NCI-H446 (cell line): ENCODE measurements around the gene IPCEF1.

ENCODE experiments used
- DNase-seq, 2 experiments: peaks; one replicate each; lab custom pipeline; 2025; lab: John Stamatoyannopoulos, UW

Gene IPCEF1

DNA sequence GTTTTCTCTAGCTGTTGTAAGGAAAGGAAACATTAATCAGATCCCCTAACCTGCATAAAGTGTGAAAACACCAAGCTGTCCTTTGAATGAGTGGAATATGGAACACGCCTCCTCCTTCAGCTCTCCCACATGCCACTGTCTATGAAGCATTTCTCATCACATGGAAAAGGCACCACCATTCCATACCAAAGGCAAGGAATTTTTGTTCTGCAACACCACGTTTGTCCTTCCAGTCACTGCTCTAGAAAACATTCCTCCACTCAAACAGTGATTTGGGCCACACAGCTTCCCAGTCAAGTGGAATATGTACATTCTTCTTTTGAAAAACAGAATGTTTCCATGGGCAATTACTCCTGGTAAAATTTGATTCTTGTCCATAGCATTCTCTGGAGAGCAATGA, 197.5 kb downstream of the IPCEF1 start:
- DNase-seq: no peak

DNA sequence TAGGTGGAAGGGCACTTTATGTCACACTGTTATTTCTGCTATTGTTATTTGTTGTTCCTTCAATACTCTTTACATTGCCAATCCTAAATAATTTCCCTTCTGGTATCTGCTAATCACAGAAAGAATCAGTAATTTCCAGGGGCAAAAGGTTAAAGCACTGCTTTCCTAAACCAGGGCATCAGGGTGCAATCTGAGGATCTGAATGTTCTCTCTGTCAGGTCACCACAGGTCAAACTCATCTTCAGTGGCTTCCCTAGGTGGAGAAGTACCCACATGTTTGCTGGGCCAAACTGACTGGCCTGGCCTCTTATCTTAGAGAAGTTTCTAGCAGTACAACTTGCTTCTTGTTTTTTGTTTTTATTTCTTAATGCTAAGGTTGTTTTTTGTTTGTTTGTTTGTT, 198.9 kb downstream of the IPCEF1 start:
- no peak for DNase-seq

DNA sequence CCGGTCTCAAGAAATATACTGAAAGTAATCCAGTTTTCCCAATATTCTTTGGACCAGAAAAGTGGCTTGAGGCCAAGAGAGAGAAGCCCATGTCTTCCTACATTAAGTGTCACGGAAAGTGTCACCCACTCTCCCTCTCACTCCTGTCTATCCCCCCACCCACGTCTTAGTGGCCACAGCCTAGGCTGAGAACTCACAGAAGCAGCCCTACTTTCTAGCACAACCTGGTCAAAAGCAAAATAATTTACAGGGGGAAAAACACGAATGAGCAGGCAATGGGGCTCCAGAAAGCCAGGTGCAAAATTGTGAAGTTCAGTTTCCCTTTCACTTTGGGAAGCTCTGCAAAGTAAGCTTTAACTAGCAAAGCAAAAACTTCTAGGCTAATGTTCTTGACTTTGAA, 199.5 kb downstream of the IPCEF1 start:
- no peak for DNase-seq

DNA sequence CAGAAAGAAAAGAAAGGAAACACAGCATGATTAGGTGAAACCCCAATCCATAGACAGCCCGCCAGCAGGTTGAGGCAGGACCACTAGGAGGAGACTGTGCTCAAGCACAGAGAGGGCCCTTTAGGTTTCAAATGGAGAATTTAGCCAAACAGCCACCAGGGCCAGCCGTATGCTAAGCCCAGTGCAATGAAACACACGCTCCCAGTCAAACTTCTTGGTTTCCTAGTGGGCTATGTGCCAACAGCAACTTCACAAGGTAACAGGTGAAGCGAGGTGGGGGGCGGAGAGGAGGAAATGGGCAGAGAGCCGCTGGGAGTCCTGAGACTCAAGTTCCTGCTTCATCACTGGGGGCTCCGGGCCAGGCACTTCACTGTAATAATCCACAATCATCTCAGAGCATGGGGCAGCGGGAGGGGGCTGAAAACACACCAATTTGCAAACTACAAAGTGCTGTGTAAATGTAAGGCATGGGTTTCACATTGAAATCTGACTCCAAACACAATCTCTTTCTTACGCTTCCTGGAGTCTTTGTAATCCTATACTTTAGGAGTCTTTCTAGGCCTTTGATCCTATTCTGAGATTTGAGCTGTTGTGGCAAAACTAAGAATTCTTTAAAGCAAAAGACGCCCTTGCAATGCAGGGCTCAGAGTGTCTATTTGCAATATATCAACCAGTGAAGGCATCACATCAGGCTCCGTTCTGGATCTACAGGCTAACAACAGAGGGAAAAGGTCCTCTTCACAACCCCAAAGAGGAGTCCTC, 200.3 kb downstream of the IPCEF1 start:
- no peak for DNase-seq

DNA sequence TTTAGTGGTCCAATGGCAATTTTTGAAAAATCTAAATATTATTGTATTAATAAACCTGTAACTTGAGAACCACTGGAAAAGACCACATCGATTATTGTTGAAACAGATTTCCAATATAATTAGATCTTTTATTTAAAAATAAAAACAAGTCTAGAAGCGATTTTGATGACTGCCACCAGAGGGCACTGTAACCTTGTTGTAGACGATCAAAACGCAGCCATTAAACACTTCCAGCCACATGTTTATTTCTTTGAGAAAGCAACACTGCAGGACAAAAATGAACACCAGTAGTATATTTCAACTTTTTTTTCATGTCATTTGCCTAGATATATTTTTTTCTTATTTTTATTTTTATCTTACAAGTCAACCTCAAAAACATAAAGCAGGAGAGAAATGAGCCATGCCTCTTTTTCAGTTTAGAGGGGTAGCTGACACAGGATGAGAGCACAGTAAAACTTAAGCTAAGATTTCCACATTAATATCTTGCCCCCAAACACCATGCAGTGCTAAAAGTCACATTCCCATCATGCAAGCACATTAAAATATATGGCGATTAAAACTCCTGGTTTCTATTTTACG, 202.1 kb downstream of the IPCEF1 start:
- DNase-seq: peak in 1 of 2 experiments; percentile 47

DNA sequence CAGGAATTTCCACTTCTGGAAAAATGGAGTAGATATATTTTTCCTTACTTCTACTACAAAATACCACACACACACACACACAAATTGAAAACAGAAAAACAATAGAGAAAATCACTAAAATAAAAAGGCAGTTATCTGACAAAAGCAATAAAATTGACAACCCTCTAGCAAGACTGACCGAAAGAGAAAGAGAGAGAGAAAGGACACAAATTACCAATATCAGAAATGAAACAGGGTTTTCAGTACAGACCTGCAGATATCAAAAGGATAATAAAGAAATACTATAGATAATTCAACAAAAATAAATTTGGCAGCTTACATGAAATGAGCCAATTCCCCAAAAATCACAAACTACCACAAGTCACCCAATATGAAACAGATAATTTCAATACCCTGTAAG, 212.8 kb downstream of the IPCEF1 start:
- DNase-seq: no peak

DNA sequence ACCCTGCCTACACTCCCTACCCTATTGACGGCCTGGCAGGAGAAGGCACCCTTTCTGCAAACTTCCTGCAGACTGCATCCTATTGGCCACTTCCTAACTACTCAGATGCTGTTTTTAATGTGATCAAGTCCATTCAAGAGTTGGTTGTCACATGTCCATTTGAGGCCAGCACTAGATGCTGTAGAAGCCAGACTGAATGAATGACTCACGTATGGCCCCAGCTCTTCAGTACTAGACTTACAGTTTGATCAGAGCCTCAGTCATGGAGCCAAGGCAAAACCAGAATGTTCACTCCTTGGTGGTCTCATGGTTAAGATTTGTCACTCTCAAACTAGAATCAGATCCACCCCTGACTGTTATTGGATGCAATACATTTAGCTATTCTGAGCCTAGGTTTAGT, 215.9 kb downstream of the IPCEF1 start:
- DNase-seq: no peak

DNA sequence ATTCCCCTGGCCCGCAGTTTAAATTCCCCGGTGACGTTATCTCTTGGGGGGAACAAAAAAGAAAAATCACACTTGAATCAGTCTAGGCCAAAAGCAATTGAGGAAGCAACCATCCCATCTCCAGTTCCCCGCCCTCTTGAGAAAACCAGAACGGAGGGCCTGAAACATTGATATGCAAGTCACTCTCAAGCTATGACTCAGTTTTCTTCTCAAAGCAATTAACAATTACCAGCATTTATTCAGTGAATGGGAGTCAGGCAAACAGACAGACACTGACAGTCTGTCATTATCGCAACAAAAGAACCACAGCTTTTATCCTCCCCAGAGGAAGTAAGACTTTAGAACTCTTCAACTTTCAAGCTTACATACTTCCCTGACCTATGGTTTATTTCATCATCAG, 216.7 kb downstream of the IPCEF1 start:
- DNase-seq: no peak

DNA sequence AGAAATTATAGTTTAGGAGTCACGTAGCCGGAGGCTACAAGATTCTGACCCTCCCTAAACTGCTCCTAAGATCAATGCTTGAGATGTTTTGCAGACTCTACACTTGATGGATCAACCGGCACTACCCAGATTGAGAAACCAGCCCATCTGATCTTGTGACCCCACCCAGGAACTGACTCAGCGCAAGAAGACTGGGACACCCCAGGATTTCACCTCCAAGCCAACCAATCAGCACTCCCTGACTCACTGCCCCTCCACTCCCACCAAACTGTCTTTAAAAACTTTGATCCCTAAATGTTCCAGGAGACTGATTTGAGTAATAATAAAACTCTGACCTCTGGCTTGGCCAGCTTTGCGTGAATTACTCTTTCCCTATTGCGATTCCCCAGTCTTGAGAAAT, 217.8 kb downstream of the IPCEF1 start:
- no peak for DNase-seq

DNA sequence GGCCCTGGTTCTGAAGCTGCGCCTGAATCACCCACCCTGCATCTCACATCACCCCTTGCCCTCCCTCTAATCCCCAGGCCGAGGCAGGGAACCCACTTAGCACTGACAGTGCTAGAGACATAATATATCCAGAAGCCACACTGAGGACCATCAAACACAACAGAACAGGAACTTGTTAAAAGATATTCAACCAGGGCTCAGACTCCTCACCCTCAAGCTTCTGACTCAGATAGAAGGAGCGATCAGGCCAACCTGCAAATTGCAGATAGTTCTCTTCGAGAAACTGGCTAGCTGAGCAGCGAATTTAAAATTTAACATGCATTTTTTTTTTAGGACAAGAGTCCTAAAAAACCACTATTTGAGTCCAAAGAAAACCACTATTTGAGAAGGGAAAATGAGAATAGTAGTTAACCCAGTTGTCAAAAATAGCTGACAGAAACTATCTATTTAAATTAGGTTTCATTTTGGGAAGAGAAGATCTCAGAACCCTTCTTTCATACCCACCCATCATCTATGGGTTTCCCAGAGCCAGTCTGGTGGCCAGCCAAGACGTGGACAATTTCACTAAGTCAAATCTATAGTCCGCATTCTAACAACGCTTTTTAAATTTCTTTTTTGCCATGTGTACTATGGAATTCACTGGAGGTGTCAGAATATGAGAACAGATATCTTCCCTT, 222.0 kb downstream of the IPCEF1 start:
- no peak for DNase-seq

DNA sequence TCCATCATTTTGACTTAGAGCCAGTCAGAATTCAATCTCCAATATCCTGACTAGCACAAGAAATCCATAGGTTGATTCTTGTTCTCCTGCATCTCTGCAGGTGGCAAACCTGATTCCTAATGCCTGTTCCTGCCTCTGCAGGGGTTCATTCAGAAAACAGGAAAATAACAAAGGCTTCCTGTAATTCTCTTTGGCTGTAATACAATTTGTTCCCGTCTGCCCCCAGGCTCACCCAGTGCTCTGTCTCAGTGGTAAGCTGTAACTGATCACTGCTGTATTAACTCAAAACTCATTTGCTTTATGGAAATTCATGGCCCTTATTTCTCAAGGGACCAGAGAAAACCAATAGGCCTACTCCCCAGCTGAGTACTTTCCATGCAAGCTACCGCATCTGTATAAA, 228.9 kb downstream of the IPCEF1 start:
- DNase-seq: no peak

DNA sequence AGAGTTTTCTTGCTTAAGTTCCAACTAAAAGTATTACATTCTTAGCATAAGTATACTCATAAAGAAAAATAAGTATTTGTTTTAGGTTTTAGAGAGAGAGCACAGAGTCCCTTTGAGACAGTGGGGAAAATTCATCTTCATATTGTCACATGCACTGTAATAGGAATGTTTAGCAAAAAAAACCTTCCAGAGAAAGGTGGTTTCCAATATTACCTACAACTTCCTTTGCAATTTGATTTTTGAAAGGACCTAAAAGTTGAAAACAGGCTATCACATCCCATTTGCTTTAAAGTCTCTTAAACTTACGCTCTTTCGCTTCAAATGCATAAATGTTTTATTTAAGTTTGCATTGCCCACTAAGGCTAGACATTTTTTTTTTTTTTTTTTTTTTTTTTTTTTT, 231.2 kb downstream of the IPCEF1 start:
- DNase-seq: no peak

DNA sequence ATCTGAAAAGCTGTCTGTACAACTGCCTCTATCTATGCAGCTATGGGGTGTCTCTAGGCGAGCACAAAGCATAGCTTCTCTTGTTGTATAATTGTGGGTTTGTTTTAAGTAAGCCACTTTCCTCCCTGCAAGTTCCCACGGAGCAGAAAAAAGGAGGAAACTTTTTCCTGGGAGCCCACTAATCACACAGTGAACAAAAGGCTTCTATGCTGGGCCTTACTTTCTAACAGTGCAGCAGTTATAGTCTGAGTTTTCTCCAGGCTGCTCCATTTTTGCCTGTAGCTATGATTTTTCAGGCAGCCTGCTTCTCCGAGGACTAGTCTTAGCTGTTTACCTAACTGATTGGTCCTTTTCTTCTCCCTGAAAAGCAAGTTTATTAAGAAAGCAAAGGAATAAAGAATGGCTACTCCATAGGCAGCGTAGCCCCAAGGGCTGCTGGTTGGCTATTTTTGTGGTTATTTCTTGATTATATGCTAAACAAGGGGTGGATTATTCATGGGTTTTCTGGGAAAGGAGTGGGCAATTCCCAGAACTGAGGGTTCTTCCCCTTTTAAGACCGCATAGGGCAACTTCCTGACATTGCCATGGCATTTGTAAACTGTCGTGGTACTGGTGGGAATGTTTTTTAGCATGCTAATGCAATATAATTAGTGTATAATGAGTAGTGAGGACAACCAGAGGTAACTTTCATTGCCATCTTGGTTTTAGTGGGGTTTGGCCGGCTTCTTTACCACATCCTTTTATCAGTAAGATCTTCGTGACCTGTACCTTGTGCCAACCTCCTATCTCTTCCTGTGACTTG, 233.2 kb downstream of the IPCEF1 start:
- no peak for DNase-seq

DNA sequence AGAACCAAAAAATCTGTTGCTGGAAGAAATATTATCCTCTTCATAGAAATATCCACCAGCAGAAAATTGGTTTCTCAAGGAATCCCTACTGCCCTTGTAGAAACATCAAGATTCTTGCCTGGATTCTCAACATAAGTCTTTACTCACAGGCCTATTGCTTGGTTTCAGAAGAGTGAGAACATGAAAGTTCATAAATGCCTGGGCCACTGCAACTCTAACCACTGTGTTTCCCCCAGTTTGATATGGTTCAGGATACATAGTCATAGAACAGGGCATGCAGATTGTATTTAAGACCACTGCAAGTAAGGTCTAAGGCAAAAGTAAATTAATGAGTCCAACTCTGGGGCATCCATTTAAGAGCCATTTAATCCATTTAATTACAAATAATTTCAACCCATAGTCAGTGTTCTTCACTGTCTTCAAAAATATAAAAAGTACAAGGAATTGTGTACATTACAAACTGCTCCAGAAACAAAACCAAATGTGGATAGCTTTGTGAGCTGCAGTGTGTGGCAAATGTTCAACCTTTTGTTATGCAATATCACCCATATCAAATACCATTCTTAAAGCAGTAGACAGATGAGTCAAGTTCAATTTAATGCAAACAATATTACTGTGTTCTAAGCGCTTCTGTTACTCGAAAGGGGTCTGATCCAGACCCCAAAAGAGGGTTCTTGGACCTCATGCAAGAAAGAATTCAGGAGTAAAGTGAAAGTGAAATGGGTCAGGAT, 234.2 kb downstream of the IPCEF1 start:
- no peak for DNase-seq

DNA sequence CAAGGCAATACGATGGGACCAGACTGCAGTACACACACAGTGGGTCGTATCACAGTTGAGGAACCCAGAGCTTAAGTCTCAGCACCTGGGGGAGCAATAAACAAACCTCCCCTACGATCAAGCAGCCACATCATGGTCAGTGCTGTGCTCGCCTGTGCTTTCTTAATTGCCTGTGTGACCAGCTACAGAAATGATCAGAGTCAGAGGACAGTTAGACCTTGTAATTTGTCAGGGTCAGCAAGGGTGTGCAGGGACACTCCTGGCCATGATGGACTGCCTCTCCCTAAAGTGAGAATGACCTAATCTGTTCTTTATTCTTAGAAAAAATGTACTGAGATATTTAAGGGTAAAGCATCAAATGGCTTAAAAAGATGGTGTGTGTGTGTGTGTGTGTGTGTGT, 239.1 kb downstream of the IPCEF1 start:
- no peak for DNase-seq

DNA sequence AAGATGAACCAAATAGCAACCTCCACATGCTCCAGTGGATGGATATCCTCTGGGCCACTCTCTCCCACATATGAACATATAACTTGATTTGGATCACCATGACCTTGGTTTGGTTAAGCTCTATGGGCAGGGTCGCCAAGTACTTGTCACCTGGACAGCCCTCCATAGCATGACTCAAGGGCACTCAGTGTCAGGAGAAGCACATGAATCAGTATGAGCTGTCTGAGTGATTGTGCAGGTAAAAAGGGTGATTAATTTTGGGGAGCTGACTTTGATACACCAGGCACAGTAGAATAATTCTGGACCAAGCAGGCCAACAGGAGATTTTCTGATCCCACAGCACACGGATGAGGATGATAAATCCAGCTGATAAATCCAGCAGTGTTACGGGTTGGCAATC, 243.2 kb downstream of the IPCEF1 start:
- DNase-seq: no peak

DNA sequence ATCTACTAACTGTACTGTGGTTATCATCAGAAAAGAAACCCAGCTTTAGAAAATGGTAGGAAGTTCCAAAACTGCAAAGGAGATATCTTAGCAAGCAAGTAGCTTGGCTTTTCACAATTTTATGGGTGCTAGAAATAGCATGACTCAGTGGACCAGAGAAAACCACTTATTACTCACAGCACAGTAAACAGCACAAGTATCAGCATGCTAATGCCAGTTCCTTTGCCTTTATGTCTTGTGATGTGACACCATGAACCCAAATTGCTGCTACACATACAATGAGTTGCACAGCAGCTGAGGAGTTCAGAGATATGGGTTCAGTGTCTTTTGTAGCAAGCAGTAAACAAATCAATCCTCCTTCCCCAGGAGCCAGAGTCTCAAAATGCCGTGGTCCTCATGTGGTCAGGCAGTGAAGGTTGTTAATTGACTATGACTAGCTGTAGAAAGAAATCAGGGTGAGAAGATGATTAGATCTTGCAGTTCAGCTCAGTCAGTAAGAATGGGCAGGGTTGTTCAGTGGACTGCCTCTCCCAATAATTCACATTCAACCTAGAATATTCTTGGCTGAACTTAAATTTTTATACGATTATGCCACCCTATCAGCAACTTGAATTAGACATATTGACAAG, 244.3 kb downstream of the IPCEF1 start:
- no peak for DNase-seq

DNA sequence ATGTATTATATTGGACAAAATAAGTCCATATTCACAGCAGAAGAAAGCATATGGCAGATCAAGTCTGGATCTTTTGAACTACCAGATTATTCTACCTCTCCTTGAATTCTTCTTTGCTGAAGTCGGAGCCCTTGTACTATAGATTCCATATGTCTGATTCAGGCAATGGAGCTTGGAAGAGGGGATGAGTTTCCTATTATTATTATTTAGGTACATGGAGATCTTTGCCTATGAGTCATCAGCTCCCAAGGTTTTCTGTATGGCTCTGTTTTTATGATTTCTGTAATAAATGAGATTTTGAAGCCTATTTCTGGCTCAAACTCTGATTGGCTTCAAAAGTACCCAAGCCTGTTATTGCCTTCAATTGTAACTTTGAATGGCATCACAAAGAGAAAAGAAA, 245.6 kb downstream of the IPCEF1 start:
- DNase-seq: no peak

DNA sequence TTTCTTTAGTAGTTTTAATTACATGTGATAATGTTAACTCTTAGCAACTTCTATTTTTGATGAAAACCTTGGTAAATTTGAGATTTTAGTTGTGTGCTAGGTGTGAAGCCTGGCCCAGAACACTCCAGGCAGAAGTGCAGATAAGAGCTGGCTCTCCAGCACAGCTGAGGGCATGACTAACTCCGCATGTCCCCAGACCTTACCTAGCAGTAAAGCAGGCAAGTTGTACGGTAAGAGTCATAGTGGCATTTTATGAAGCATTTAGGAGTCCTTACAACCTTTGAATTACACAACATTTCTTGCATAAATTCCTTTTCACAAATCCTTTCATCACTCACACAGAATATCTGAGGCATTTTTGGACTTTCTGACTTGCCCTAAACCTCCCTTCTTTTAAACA, 250.4 kb downstream of the IPCEF1 start:
- DNase-seq: no peak
